ENCODE results near the gene TTL.
"Not testable (repeated sequence)": the region's sequence is repeated elsewhere in the genome, so short reads cannot be mapped to it uniquely, and the experiment has no call there.

Gene TTL

GRCh38 chr2:112481528-112482233 is at the start of gene TTL:
TSS of gene TTL (plus strand) at chr2:112482156. CDS start at chr2:112482345, 189 bp downstream.
- DNase-seq: peak in 1 of 2 experiments; percentile 21

DNA sequence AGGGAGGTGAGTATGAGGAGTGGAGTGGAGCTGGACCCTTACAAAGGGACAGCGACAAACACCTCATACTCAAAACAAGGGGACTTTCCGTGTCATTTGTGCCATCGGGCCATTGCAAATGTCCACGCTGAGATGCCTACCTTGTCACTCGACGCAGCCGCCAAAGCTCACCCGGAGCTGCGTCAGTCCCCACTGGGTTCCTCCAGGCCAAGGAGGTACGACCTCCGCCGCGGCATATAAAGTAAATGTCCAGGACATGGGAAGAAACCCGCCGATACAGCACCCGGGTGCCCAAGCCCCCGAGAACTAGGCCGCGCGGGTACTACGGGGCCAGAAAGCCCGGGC is 49.6 kb upstream of the TTL start:
- not testable (repeated sequence) for DNase-seq

DNA sequence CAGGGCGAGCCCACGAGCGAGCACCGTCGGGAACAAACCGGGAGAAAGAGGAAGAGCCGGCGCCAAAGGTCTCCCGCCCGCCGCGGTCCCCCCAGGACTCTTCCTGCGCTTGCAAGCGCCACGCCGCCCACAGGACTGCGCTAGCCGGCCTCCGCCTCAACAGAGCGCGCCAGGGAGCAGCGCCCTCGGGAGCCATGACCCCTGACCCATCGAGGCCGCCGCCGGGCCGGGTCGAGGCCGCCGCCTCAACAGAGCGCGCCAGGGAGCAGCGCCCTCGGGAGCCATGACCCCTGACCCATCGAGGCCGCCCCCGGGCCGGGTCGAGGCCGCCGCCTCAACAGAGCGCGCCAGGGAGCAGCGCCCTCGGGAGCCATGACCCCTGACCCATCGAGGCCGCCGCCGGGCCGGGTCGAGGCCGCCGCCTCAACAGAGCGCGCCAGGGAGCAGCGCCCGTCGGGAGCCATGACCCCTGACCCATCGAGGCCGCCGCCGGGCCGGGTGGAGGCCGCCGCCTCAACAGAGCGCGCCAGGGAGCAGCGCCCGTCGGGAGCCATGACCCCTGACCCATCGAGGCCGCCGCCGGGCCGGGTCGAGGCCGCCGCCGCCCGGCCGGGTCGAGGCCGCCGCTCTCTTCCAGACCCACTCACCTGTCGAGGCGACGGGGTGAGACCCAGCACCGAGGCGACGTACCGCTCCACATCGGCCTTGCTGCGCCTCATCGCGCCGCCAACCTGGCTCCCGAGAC is 49.0 kb upstream of the TTL start:
- not testable (repeated sequence) for DNase-seq

- DNase-seq: not testable (repeated sequence)
Observed at GRCh38 chr2:112433480-112433879, 48.5 kb upstream of the TTL start, which contains the start of gene RGPD8. TSS of gene RGPD8 (minus strand) at chr2:112433645. CDS start at chr2:112433453, 192 bp downstream.

DNA sequence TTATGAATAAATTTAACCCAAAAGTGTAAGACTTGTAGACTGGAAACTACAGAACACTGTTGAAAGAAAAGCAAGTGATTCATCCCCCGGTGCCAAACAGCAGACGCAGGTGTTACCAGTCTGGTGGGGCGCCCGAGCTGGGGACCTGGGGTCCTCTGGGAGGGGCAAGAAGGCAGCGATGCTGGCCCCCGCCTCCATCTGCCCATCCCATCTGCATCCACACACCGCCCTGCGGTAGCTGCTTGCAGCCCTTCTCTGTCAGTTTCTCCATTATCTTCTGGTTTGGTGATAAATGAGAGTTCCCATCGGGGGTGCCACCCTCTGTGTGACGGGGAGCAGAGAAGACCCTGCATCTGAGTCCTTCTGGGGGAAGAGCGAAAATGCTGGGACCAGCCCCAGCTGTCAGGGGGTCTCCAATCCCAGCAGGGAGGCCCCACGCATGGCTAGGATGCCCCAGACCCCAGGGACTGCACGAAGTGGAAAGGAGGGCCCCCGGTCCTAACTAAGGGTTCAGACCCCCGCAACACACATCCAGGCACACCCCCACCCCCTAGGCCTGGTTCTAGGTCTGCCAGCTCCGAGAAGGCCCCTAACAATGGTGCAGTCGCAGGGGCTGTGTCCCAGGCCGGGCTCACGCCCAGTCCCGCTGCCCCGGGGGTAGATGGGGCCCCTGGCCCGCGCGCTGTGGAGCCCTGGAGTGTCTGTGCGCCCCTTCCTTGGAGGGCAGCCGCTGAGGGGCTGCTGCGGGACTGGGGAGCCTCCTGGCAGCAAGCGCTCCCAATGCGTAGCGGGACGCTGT is 47.8 kb upstream of the TTL start:
- DNase-seq: no peak

- DNase-seq: not testable (repeated sequence)
Observed at GRCh38 chr2:112434890-112435715, 46.9 kb upstream of the TTL start.

DNA sequence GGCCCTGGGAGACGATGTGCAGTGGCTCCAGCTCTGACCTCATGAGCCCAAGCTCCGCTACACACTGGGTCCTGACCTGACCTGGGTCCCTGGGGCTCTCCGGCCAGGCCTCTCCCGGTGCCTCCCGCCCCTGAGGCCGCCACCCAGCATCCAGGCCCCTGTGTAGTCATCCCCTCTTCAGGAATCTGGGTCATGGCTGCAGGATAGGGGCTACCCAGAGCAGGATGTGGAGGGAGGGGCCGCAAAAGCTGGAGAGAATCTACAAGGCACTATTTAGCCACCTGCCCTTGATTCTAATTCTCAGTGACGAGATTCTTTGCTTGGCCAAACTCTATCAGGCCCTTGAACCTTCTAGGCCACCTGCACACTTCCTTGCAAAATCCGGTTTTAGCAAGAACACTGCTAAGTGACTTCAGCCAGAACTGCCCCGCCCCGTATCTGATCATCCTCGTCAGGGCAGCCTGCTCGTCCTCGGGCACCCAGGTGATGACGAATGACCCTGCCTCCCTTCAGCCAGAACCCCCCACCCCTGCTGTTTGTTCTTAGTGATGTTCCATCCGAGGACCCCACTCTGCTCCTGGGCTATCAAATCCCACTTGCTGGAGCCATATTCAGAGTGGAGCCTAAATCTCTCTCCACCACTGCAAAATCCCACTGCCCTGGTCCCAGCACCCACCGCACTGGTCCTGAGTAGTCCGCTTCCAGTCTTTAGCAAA is 46.1 kb upstream of the TTL start:
- DNase-seq: not testable (repeated sequence)

DNA sequence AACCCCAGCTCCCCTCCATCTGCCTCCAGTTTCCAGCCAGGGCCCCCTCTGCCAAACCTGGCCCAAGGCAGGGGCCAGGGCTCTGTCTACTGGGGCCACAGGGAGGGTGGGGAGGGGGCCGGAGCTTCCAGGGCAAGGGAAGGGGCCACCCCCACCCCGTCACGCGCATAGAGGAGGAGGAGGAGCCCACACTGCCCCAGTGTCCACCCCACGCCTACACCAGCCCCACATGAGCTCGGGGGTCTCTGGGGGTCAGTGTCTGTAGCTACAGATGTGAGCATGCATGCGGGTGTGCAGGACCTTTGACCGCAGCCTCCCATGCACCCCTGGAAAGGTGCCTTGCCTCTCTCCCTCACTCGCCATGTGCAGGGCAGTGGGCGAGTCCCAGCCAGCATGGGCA is 45.0 kb upstream of the TTL start:
- not testable (repeated sequence) for DNase-seq

DNA sequence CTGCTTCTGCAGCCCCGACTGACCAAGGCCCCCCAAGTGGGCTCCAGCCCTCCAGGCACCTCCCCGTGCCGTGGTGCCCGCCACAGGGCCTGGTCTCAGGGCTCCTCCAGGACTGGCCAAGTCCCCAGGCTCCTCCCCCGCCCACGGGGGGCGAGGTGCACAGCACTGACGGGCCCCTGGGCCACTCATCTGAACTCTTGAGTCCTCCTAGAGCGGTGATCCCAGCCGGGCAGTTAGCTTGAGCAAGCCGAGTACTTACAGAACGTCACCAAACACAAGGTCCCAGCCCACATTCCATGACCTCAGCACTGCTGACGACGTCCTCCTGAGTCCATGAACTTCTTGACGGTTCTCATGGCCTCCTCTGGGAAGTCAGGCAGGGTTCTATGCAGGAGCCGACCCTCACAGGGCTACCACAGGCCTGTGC is 44.5 kb upstream of the TTL start:
- DNase-seq: not testable (repeated sequence)

DNA sequence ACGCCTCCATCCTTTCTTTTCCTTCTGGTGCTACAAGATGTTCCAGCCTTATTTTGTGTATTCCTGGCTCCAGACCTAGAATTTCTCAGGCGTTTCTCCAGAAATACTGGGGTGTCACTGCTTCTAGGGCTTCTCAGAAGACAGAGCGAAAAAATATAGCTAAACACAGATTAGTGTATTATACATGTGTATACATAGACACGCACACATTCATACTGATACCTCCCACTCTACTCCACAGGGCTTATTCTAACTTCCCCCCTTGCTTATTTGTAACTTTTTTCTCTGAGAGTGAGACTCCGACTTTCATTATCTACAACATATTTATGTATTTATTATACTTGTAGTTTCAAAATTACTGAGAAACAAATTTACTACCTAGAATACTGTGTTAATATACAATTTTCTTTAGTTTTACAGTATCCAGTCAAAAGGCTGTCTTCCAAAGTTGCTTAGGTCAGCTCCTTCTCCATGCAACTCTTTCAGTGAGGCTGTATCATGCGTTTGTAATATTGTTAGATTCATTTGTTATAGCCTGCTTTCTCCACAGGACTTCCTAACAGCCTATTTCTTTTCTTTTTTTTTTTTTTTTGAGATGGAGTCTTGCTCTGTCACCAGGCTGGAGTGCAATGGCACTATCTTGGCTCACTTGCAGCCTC is 43.2 kb upstream of the TTL start:
- not testable (repeated sequence) for DNase-seq

GRCh38 chr2:112444256-112444655 is 37.7 kb upstream of the TTL start:
- not testable (repeated sequence) for DNase-seq

DNA sequence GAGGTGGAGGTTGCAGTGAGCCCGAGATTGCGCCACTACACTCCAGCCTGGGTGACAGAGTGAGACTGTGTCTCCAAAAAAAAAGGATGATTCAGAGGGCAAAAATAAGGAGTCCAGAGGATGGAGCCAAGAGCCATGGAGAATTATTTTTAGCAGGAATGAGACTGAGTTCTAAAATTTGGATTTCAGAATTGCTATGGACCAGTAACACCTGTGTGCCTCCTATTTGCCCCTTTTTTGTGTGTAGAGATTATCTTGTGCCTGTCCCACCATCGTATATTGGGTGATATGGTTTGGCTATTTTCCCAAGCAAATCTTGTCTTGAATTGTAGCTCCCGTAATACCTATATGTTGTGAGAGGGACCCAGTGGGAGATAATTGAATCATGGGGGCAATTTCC is 32.1 kb upstream of the TTL start:
- DNase-seq: no peak

DNA sequence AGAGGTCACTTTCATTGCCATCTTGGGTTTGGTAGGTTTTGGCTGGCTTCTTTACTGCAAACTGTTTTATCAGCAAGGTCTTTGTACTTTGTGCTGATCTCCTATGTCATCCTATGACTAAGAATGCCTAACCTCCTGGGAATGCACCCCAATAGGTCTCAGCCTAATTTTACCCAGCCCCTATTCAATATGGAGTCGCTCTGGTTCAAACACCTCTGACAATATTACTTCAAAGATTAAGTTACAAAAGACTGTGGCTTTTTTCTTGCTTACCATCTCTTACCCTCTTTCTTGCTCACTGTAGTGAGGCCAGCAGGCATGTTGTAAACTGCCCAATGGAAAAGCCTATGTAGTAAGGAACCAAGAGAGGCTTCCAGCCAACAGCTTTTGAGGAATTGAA is 30.6 kb upstream of the TTL start:
- DNase-seq: no peak

DNA sequence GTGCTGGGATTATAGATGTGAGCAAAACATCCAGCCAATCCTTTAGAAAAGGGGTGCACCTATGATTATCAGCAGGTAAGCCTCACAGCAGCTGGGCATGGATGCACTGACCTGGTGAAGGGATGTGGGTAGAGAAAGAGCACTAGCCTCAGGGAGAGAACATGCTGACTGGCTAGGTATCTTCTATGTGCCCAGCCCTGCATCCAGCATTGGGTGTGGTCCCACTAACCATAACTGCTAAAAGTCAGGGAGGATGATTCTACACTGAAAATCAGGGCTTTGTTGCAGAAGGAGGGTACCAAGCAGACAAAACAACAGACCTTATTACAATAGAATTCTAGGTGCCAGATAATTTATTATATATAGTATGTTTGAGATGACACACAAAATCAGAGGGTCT is 27.4 kb upstream of the TTL start:
- DNase-seq: no peak

DNA sequence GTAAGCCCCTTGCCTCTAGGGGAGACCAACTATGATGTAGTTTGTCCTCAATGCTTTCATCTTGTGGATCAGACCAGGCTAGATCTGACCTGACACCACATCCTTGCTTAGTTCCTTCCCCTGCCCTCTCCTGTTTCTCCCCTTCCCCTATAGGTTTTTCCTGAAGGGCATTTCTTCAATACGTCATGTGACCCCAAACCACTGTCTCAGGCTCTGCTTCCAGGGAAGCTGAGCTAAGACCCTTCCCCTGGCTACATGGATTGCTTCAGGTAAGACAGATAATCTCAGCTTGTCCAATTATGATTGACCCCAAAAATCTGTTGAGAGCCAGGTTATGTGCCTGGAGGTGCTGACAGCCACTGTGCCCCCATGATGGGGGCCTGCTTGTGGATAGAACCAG is 22.6 kb upstream of the TTL start:
- DNase-seq: no peak

- no peak for DNase-seq
Observed at GRCh38 chr2:112462178-112462577, 19.8 kb upstream of the TTL start.

GRCh38 chr2:112463256-112463655 is 18.7 kb upstream of the TTL start:
- DNase-seq: no peak

- DNase-seq: no peak
Observed at GRCh38 chr2:112465382-112465781, 16.6 kb upstream of the TTL start.

GRCh38 chr2:112472547-112473263 is 9.3 kb upstream of the TTL start:
- DNase-seq: no peak

DNA sequence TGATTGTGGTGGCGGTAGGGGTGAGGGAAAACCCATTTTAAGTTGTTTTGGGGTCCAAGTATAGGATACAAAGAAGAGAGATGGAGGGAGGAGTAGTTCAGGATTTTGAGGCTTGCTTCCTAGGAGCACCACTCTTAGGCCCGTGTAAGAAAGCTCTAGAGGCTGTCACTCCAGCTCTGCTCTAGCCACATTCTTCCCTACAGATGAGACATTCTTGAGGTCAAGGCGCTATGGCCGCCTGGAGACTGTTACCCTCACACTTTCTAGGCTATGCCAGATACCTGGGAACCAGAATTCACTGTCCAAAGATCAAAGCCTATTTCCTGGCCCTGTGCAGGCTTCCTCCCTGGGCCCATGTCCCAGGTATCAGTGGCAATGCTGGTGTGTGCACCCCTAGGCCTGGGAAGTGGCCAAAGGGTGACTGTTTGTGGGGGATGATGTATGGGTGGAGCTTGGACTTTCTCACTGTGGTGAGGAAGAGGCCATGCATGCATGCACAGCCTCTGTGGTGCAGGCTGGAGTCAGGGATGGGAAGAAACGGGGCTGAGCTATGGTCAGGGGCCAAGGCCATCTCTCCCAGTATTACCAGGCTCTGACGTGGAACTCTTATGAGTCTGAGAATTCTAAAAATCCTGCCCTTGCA is 7.0 kb upstream of the TTL start:
- no peak for DNase-seq

Measured in cerebellar nuclear complex (tissue), 1 donor.